ENCODE data around the gene TNFSF8. TPM values are rescaled to one million over a fixed set of nuclear protein-coding genes. Genes with fewer than 3 reads are reported as not detected.

Gene TNFSF8
- total RNA-seq, 1 donor from 2014 or later, result not detected

GRCh38 chr9:114856942-114857315, 73.5 kb downstream of the TNFSF8 start:
- Mint-ChIP-seq H3K27ac (ENCODE audit: unreplicated experiment) (no peak overlapping the region), H3K4me1 (ENCODE audit: low read depth) (peaks cover 29% of the 10 kb centered on the region), H3K4me3 (ENCODE audit: unreplicated experiment) (no peak overlapping the region), H3K9me3 (ENCODE audit: low read depth) (peaks cover 6% of the 10 kb centered on the region), H3K36me3 (ENCODE audit: low read depth) (no peaks in the 10 kb centered on the region), H3K27me3 (ENCODE audit: low read depth) (no peaks in the 10 kb centered on the region)
- no peak for DNase-seq (ENCODE audit: low spot score)
- no peak for TF ChIP-seq CTCF (IDR thresholded peaks at IDR 0.05)

- DNase-seq (ENCODE audit: low spot score), result no peak
- Mint-ChIP-seq H3K36me3 (ENCODE audit: low read depth) (no peaks in the 10 kb centered on the region), H3K4me3 (ENCODE audit: unreplicated experiment) (no peak overlapping the region), H3K27me3 (ENCODE audit: low read depth) (no peaks in the 10 kb centered on the region), H3K9me3 (ENCODE audit: low read depth) (peaks cover 6% of the 10 kb centered on the region), H3K4me1 (ENCODE audit: low read depth) (peaks cover 35% of the 10 kb centered on the region), H3K27ac (ENCODE audit: unreplicated experiment) (peak overlapping the region; percentile 46)
- TF ChIP-seq CTCF (IDR thresholded peaks at IDR 0.05), result no peak
These were observed 74.0 kb downstream of the TNFSF8 start for GRCh38 chr9:114856215-114856941.

GRCh38 chr9:114855488-114855887, 74.9 kb downstream of the TNFSF8 start:
- Mint-ChIP-seq H3K4me1 (ENCODE audit: low read depth) (peaks cover 44% of the 10 kb centered on the region), H3K9me3 (ENCODE audit: low read depth) (peaks cover 6% of the 10 kb centered on the region), H3K36me3 (ENCODE audit: low read depth) (no peaks in the 10 kb centered on the region), H3K4me3 (ENCODE audit: unreplicated experiment) (no peak overlapping the region), H3K27me3 (ENCODE audit: low read depth) (no peaks in the 10 kb centered on the region), H3K27ac (ENCODE audit: unreplicated experiment) (no peak overlapping the region)
- no peak for TF ChIP-seq CTCF (IDR thresholded peaks at IDR 0.05)
- DNase-seq (ENCODE audit: low spot score), result no peak

- no peak for TF ChIP-seq CTCF (IDR thresholded peaks at IDR 0.05)
- no peaks in the 10 kb centered on the region for H3K27me3 Mint-ChIP-seq (ENCODE audit: low read depth)
- H3K4me3 Mint-ChIP-seq (ENCODE audit: unreplicated experiment), result no peak overlapping the region
- H3K9me3 Mint-ChIP-seq (ENCODE audit: low read depth), result peaks cover 6% of the 10 kb centered on the region
- no peak overlapping the region for H3K27ac Mint-ChIP-seq (ENCODE audit: unreplicated experiment)
- H3K4me1 Mint-ChIP-seq (ENCODE audit: low read depth), result peaks cover 50% of the 10 kb centered on the region
- no peak for DNase-seq (ENCODE audit: low spot score)
- no peaks in the 10 kb centered on the region for H3K36me3 Mint-ChIP-seq (ENCODE audit: low read depth)
These were observed 75.5 kb downstream of the TNFSF8 start for GRCh38 chr9:114854736-114855355.

GRCh38 chr9:114853071-114853855, 77.1 kb downstream of the TNFSF8 start:
- DNase-seq (ENCODE audit: low spot score), result no peak
- Mint-ChIP-seq H3K36me3 (ENCODE audit: low read depth) (no peaks in the 10 kb centered on the region), H3K9me3 (ENCODE audit: low read depth) (peaks cover 6% of the 10 kb centered on the region), H3K4me3 (ENCODE audit: unreplicated experiment) (no peak overlapping the region), H3K27ac (ENCODE audit: unreplicated experiment) (no peak overlapping the region), H3K27me3 (ENCODE audit: low read depth) (no peaks in the 10 kb centered on the region), H3K4me1 (ENCODE audit: low read depth) (peaks cover 60% of the 10 kb centered on the region)
- no peak for TF ChIP-seq CTCF (IDR thresholded peaks at IDR 0.05)

All from chondrocyte (in vitro differentiated cells).